Activated T-helper 17 cell treated with anti-CD3 and anti-CD28 coated beads, Interleukin-2, amount 50 U/mL, for 72 hours (primary cell): ENCODE measurements around the gene PARL. TPM values are rescaled to one million over a fixed set of nuclear protein-coding genes. Genes with fewer than 3 reads are reported as not detected.

Experiments used
- ATAC-seq: fragments of 150-1000 bp; cut with Tn5 transposase; replicated peaks from 2 replicates; pipeline ENCODE4 v1.10.0; 2021; ENCODE audit warnings: mild to moderate bottlenecking, moderate library complexity
- H3K27ac Mint-ChIP-seq: one replicate; pipeline ENCODE4 v1.8.0; 2022; ENCODE audit warnings: mixed read lengths
- H3K27me3 Mint-ChIP-seq: one replicate; pipeline ENCODE4 v1.8.0; 2022; ENCODE audit warnings: mixed read lengths
- H3K36me3 Mint-ChIP-seq: one replicate; pipeline ENCODE4 v1.8.0; 2022; ENCODE audit warnings: low read depth, mild to moderate bottlenecking, mixed read lengths
- H3K4me1 Mint-ChIP-seq: one replicate; pipeline ENCODE4 v1.8.0; 2022; ENCODE audit warnings: mixed read lengths
- H3K4me3 Mint-ChIP-seq: one replicate; pipeline ENCODE4 v1.8.0; 2022; ENCODE audit warnings: mild to moderate bottlenecking, mixed read lengths
- H3K9me3 Mint-ChIP-seq: one replicate; pipeline ENCODE4 v1.8.0; 2022; ENCODE audit warnings: mixed read lengths
- total RNA-seq, 2 donors: library from RNA; stranded (reverse); gene quantifications; one replicate each; pipeline ENCODE4 v1.2.3, GENCODE V29; 2022

Gene PARL
- total RNA-seq, 2 donors from 2014 or later, result 78.9 to 97.6 TPM

- Mint-ChIP-seq H3K4me3 (no peak overlapping the region), H3K27ac (no peak overlapping the region), H3K9me3 (no peaks in the 10 kb centered on the region), H3K27me3 (no peaks in the 10 kb centered on the region), H3K4me1 (no peaks in the 10 kb centered on the region), H3K36me3 (no peaks in the 10 kb centered on the region)
- no peak for ATAC-seq
Measured at GRCh38 chr3:183912895-183913579, 28.4 kb upstream of the PARL start.

- Mint-ChIP-seq H3K27ac (peak overlapping the region; percentile 5), H3K4me1 (no peaks in the 10 kb centered on the region)
- ATAC-seq, result no peak
Measured at GRCh38 chr3:183911763-183912506, 27.3 kb upstream of the PARL start.

GRCh38 chr3:183911087-183911486 is 26.4 kb upstream of the PARL start:
- H3K27ac Mint-ChIP-seq, result no peak overlapping the region
- ATAC-seq, result no peak

More at GRCh38 chr3:183911763-183912506, 27.3 kb upstream of the PARL start:
- no peaks in the 10 kb centered on the region for H3K27me3 Mint-ChIP-seq
- H3K36me3 Mint-ChIP-seq, result no peaks in the 10 kb centered on the region
- no peaks in the 10 kb centered on the region for H3K9me3 Mint-ChIP-seq
- no peak overlapping the region for H3K4me3 Mint-ChIP-seq

GRCh38 chr3:183909030-183909600 is 24.4 kb upstream of the PARL start:
- Mint-ChIP-seq H3K4me3 (no peak overlapping the region), H3K9me3 (no peaks in the 10 kb centered on the region), H3K27ac (no peak overlapping the region), H3K36me3 (no peaks in the 10 kb centered on the region), H3K4me1 (no peaks in the 10 kb centered on the region), H3K27me3 (no peaks in the 10 kb centered on the region)
- ATAC-seq, result no peak

More at GRCh38 chr3:183911087-183911486, 26.4 kb upstream of the PARL start:
- Mint-ChIP-seq H3K4me3 (no peak overlapping the region), H3K4me1 (no peaks in the 10 kb centered on the region), H3K36me3 (no peaks in the 10 kb centered on the region), H3K27me3 (no peaks in the 10 kb centered on the region), H3K9me3 (no peaks in the 10 kb centered on the region)

GRCh38 chr3:183907911-183908331 is 23.2 kb upstream of the PARL start:
- Mint-ChIP-seq H3K27ac (no peak overlapping the region), H3K27me3 (no peaks in the 10 kb centered on the region), H3K36me3 (no peaks in the 10 kb centered on the region), H3K4me1 (no peaks in the 10 kb centered on the region), H3K9me3 (no peaks in the 10 kb centered on the region), H3K4me3 (no peak overlapping the region)
- no peak for ATAC-seq

- no peak overlapping the region for H3K4me3 Mint-ChIP-seq
- no peaks in the 10 kb centered on the region for H3K36me3 Mint-ChIP-seq
- no peak for ATAC-seq
- H3K27ac Mint-ChIP-seq, result no peak overlapping the region
- no peaks in the 10 kb centered on the region for H3K27me3 Mint-ChIP-seq
- H3K4me1 Mint-ChIP-seq, result no peaks in the 10 kb centered on the region
- H3K9me3 Mint-ChIP-seq, result no peaks in the 10 kb centered on the region
Measured at GRCh38 chr3:183907176-183907575, 22.5 kb upstream of the PARL start.

DNA sequence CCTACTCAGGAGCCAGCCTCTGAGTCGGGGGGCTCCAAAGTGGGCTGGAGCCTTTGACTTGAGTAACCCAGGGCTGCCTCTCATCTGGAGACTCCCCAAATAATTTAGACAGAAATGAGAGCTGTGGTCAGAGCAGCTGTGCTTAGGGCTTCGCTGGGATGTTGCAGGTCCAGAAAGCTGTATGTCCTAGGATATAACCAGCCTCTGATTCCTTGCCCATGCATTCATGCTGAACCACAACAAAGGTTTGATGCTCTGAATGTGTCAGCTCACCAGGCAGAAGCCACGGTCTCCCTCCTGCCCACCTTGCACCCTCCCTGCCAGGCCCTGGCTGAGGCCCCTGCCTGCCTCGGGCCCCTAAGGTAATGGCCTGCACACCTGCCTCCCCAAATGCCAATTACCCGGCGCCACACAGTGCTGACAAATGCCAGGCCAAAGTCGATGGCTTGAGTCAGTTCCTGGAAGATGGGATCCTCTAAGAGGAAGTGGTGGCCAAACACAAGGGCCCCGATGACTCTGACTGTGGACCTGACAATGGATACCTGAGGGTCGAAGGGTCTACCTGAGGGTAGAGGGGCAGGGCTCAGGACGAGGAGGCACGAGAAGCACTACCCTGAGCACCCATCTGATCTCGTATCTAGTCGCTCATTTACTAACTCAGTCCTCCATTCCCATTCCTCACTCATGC is 21.7 kb upstream of the PARL start:
- Mint-ChIP-seq H3K9me3 (no peaks in the 10 kb centered on the region), H3K27ac (no peak overlapping the region), H3K27me3 (no peaks in the 10 kb centered on the region), H3K4me1 (no peaks in the 10 kb centered on the region), H3K36me3 (no peaks in the 10 kb centered on the region), H3K4me3 (no peak overlapping the region)
- ATAC-seq, result no peak

GRCh38 chr3:183904833-183905780 is 20.4 kb upstream of the PARL start:
- no peak overlapping the region for H3K4me3 Mint-ChIP-seq
- H3K4me1 Mint-ChIP-seq, result no peaks in the 10 kb centered on the region
- H3K27ac Mint-ChIP-seq, result no peak overlapping the region
- no peaks in the 10 kb centered on the region for H3K9me3 Mint-ChIP-seq
- H3K36me3 Mint-ChIP-seq, result no peaks in the 10 kb centered on the region
- ATAC-seq, result no peak
- H3K27me3 Mint-ChIP-seq, result peaks cover 5% of the 10 kb centered on the region

DNA sequence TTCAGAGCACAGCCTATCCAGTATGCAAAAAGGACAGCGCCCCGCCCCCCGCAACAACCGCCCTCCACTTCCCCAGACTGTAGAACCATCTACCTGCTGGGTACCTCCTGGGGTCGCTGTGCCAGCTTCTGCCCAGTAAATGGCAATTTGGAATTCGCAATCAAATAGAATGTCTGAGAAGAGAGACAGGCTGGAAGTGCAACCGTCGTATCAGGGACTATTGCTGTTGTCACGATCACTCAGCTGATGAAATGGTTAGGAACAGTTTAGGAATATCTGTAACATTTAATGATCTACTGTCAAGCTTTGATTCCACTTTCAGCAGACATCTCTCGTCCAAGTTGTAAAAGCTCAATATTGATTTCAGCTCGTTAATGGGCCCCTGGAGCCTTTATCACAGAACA is 13.3 kb upstream of the PARL start:
- no peak overlapping the region for H3K4me3 Mint-ChIP-seq
- H3K4me1 Mint-ChIP-seq, result no peaks in the 10 kb centered on the region
- peaks cover 23% of the 10 kb centered on the region for H3K27me3 Mint-ChIP-seq
- no peaks in the 10 kb centered on the region for H3K36me3 Mint-ChIP-seq
- no peak for ATAC-seq
- H3K9me3 Mint-ChIP-seq, result no peaks in the 10 kb centered on the region
- no peak overlapping the region for H3K27ac Mint-ChIP-seq

GRCh38 chr3:183897606-183898005 is 12.9 kb upstream of the PARL start:
- H3K27ac Mint-ChIP-seq, result no peak overlapping the region

GRCh38 chr3:183896610-183897009 is 11.9 kb upstream of the PARL start:
- no peaks in the 10 kb centered on the region for H3K36me3 Mint-ChIP-seq
- no peak overlapping the region for H3K27ac Mint-ChIP-seq
- no peak overlapping the region for H3K4me3 Mint-ChIP-seq
- no peak for ATAC-seq
- H3K27me3 Mint-ChIP-seq, result peaks cover 26% of the 10 kb centered on the region
- no peaks in the 10 kb centered on the region for H3K9me3 Mint-ChIP-seq
- no peaks in the 10 kb centered on the region for H3K4me1 Mint-ChIP-seq

More at GRCh38 chr3:183897606-183898005, 12.9 kb upstream of the PARL start:
- no peaks in the 10 kb centered on the region for H3K9me3 Mint-ChIP-seq
- no peak overlapping the region for H3K4me3 Mint-ChIP-seq
- H3K36me3 Mint-ChIP-seq, result no peaks in the 10 kb centered on the region
- peak; percentile 91 for ATAC-seq
- no peaks in the 10 kb centered on the region for H3K4me1 Mint-ChIP-seq
- peaks cover 26% of the 10 kb centered on the region for H3K27me3 Mint-ChIP-seq

DNA sequence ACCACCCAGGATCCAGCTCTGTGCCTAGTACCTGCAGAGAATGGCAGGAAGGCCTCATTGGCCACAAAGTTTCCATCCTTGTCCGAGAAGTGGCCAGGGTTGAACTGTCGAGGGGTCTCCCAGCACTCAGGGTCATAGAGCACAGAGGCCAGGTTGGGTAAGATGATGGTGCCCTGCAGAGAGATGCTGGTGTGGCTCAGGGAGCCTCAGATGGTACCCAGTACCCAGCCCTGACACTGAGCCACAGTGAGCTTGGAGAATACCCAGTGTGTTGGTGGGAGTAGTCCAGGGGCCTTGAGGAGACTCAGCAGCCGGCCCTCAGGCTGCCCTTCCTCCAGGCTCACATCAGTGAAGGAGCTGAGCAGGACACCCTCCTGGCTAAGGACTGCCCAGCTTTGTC is 11.5 kb upstream of the PARL start:
- no peaks in the 10 kb centered on the region for H3K36me3 Mint-ChIP-seq
- H3K9me3 Mint-ChIP-seq, result no peaks in the 10 kb centered on the region
- H3K27ac Mint-ChIP-seq, result no peak overlapping the region
- peaks cover 26% of the 10 kb centered on the region for H3K27me3 Mint-ChIP-seq
- H3K4me3 Mint-ChIP-seq, result no peak overlapping the region
- ATAC-seq, result no peak
- no peaks in the 10 kb centered on the region for H3K4me1 Mint-ChIP-seq

DNA sequence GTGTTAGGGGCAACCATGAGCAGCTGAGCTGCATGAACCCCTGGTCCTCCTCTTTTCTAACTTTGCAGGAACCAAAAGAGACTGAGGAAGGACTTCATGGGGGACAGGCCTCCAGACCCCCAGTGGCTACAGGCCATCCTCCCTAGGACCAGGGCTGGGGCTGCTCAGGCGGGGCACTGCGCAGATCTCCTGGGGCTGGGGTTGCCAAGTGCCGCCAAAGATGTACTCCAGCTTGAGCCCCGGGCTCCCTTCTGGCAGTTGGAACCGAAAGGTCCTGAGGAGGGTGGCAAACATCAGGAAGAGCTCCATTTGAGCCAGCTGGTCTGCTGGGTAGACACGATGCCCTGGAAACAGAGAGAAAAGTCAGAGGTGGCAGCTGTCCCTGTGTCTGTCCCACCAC is 11.1 kb upstream of the PARL start:
- Mint-ChIP-seq H3K27ac (no peak overlapping the region), H3K36me3 (no peaks in the 10 kb centered on the region), H3K4me3 (no peak overlapping the region), H3K27me3 (peaks cover 26% of the 10 kb centered on the region), H3K4me1 (no peaks in the 10 kb centered on the region), H3K9me3 (no peaks in the 10 kb centered on the region)
- ATAC-seq, result no peak

GRCh38 chr3:183895296-183895695 is 10.6 kb upstream of the PARL start:
- Mint-ChIP-seq H3K4me1 (no peaks in the 10 kb centered on the region), H3K9me3 (no peaks in the 10 kb centered on the region), H3K27me3 (peaks cover 23% of the 10 kb centered on the region), H3K36me3 (no peaks in the 10 kb centered on the region), H3K4me3 (no peak overlapping the region), H3K27ac (no peak overlapping the region)
- ATAC-seq, result peak; percentile 57
